GM12878 (cell line): Measurements from ENCODE around the gene MOXD1. TPM values are rescaled to one million over a fixed set of nuclear protein-coding genes. Genes with fewer than 3 reads are reported as not detected.

Source experiments
- ATAC-seq: fragments of 200-7000 bp; cut with Tn5 transposase; 3 replicates; pipeline ENCODE4 v1.9.1; 2020; ENCODE audit warnings: mild to moderate bottlenecking, moderate library complexity
- BruUV-seq: library from RNA; stranded (reverse); fragments of 400-500 nt; replicated peaks from 2 replicates; lab custom pipeline; 2021; lab: Mats Ljungman, UMichigan
- CTCF ChIA-PET: fragments of 300-600 bp; sonication (Branson Sonifier 250); formaldehyde crosslinking; extraction: SDS; loops from one replicate; lab custom pipeline; 2021; ENCODE audit warnings: inconsistent platforms; lab: Yijun Ruan, JAX
- POLR2A ChIA-PET: fragments of 350-600 bp; formaldehyde crosslinking; extraction: SDS; loops from one replicate; lab custom pipeline; 2021; ENCODE audit warnings: inconsistent platforms; lab: Charles Lee
- RAD21 ChIA-PET: fragments of 300-600 bp; sonication (Branson Sonifier 250); formaldehyde crosslinking; loops from one replicate; lab custom pipeline; 2023; ENCODE audit warnings: antibody characterized with exemption; ENCODE audit not compliant: unreplicated experiment; lab: Charles Lee
- SMC1A ChIA-PET: fragments of 300-600 bp; sonication (Branson Sonifier 250); formaldehyde crosslinking; loops from one replicate; lab custom pipeline; 2023; ENCODE audit not compliant: unreplicated experiment, uncharacterized antibody; lab: Charles Lee
- DNase-seq: peaks from one replicate; pipeline ENCODE4 v3.0.0-alpha.2; 2011; ENCODE audit warnings: low read depth, low spot score
- FAIRE-seq: peaks from 3 replicates; lab custom pipeline; 2011; peaks lifted over from hg19 to GRCh38; lab: Jason Lieb, UNC
- H2AFZ ChIP-seq: 2 replicates; pipeline ENCODE4 v1.6.0; 2011; ENCODE audit warnings: low read depth, low read length, control low read depth; ENCODE audit not compliant: control insufficient read depth
- H3K27ac ChIP-seq: 2 replicates; pipeline ENCODE4 v1.5.1; 2011; ENCODE audit warnings: control low read depth; ENCODE audit not compliant: control insufficient read depth, insufficient read depth
- H3K27me3 ChIP-seq, 2 experiments: replicated peaks in 1 of 2; 2 replicates each; pipeline versions ENCODE4 v1.6.0 to v1.6.1; 2011; ENCODE audit warnings: low read length in 1 of 2; ENCODE audit not compliant: control insufficient read depth in 2 of 2, insufficient read depth in 2 of 2
- H3K36me3 ChIP-seq, 2 experiments: 2 replicates each; pipeline ENCODE4 v1.5.1; 2011; ENCODE audit warnings: low read length in 1 of 2; ENCODE audit not compliant: control insufficient read depth in 2 of 2, insufficient read depth in 2 of 2
- H3K4me1 ChIP-seq: 2 replicates; pipeline ENCODE4 v1.6.1; 2011; ENCODE audit warnings: mild to moderate bottlenecking, low read length, moderate library complexity, mixed read lengths; ENCODE audit not compliant: control insufficient read depth, insufficient read depth
- H3K4me2 ChIP-seq: 2 replicates; pipeline ENCODE4 v1.6.0; 2011; ENCODE audit warnings: control low read depth; ENCODE audit not compliant: control insufficient read depth, insufficient read depth
- H3K4me3 ChIP-seq: fragments of 200-600 bp; sonication (generic); 2 replicates; pipeline ENCODE4 v1.5.1; 2016
- H3K79me2 ChIP-seq: 2 replicates; pipeline ENCODE4 v1.6.0; 2011; ENCODE audit warnings: low read length; ENCODE audit not compliant: control insufficient read depth, insufficient read depth
- H3K9ac ChIP-seq: 2 replicates; pipeline ENCODE4 v1.8.0; 2011; ENCODE audit warnings: low read length, control low read depth, mixed read lengths; ENCODE audit not compliant: control insufficient read depth, insufficient read depth
- H3K9me3 ChIP-seq: replicated peaks from 3 replicates; pipeline ENCODE4 v1.5.1; 2011; ENCODE audit warnings: mild to moderate bottlenecking, low read length; ENCODE audit not compliant: control insufficient read depth, insufficient read depth
- H4K20me1 ChIP-seq: 2 replicates; pipeline ENCODE4 v1.6.0; 2011; ENCODE audit not compliant: control insufficient read depth, insufficient read depth
- BACH1 ChIP-seq: fragments of 450-650 bp; IDR thresholded peaks from 2 replicates; pipeline ENCODE4 v1.6.1; 2017; ENCODE audit warnings: mild to moderate bottlenecking, borderline replicate concordance
- BCLAF1 ChIP-seq: fragments of 450-650 bp; IDR thresholded peaks from 2 replicates; pipeline ENCODE4 v1.6.1; 2017; ENCODE audit warnings: antibody characterized with exemption, mild to moderate bottlenecking, moderate library complexity
- CEBPB ChIP-seq, 2 experiments: fragments of 150-350 bp in 1 of 2; IDR thresholded peaks; 2 replicates each; pipeline ENCODE4 v1.6.1; 2012 to 2014; ENCODE audit warnings: low read depth in 2 of 2, low read length in 2 of 2, borderline replicate concordance in 1 of 2, inconsistent platforms in 1 of 2
- CREB1 ChIP-seq: IDR thresholded peaks from 2 replicates; pipeline ENCODE4 v1.6.1; 2012; ENCODE audit warnings: low read depth, mild to moderate bottlenecking, inconsistent platforms
- DPF2 ChIP-seq: fragments of 450-650 bp; IDR thresholded peaks from 2 replicates; pipeline ENCODE4 v1.6.1; 2017; ENCODE audit warnings: mild to moderate bottlenecking
- EZH2 ChIP-seq: IDR thresholded peaks from 2 replicates; pipeline ENCODE4 v1.6.1; 2012; ENCODE audit warnings: low read depth, mild to moderate bottlenecking, control low read depth, inconsistent platforms, low read length, borderline replicate concordance; ENCODE audit not compliant: control insufficient read depth
- FOS ChIP-seq: IDR thresholded peaks from 3 replicates; pipeline ENCODE4 v1.6.1; 2011; ENCODE audit warnings: borderline replicate concordance; ENCODE audit not compliant: insufficient read length; ENCODE audit errors: extremely low read depth
- MTA2 ChIP-seq: fragments of 450-650 bp; IDR thresholded peaks from 2 replicates; pipeline ENCODE4 v1.6.1; 2016; ENCODE audit warnings: low read depth, mild to moderate bottlenecking, moderate library complexity
- MTA3 ChIP-seq: IDR thresholded peaks from 2 replicates; pipeline ENCODE4 v1.6.1; 2012; ENCODE audit warnings: low read length, inconsistent platforms, borderline replicate concordance
- RAD51 ChIP-seq: fragments of 450-650 bp; IDR thresholded peaks from 2 replicates; pipeline ENCODE4 v1.6.1; 2016; ENCODE audit warnings: moderate library complexity, mild to moderate bottlenecking, inconsistent platforms
- STAT3 ChIP-seq: IDR thresholded peaks from 2 replicates; pipeline ENCODE4 v1.6.1; 2011; ENCODE audit warnings: low read depth, low read length, improper control_type of control experiment
- USF1 ChIP-seq: IDR thresholded peaks from 2 replicates; pipeline ENCODE4 v1.6.1; 2011; ENCODE audit warnings: borderline replicate concordance, low read depth, mild to moderate bottlenecking, moderate library complexity, mixed read lengths, low read length; ENCODE audit not compliant: insufficient read depth; ENCODE audit errors: extremely low read length
- WGBS: methylation state at CpG from one replicate; pipeline ENCODE4 v1.1.6; 2016; ENCODE audit warnings: low lambda C conversion rate; ENCODE audit not compliant: insufficient replicate concordance, insufficient coverage; ENCODE audit errors: missing lambda C conversion rate; 5-methylcytosine and 5-hydroxymethylcytosine counted together
- in situ Hi-C: fragments of 300-500 bp; cut with MboI; formaldehyde crosslinking; loops from 9 replicates; pipeline ENCODE4 v1.14.3; 2018; ENCODE audit warnings: mixed read lengths
- intact Hi-C: fragments of 100-400 bp; cut with micrococcal nuclease; formaldehyde crosslinking; loops from one replicate; pipeline ENCODE4 v1.14.2; 2022; ENCODE audit not compliant: unreplicated experiment
- polyA plus RNA-seq, 11 experiments: library from polyadenylated mRNA; depleted of rRNA in 4 of 11; unstranded in 6 of 11; stranded (reverse) in 5 of 11; fragments of >200 nt; fragmentation: Nextera tagmentation in 4 of 11; fragmentation: Illumina TruSeq in 1 of 11; extraction: Ambion mirVana in 4 of 11; extraction: Trizol in 1 of 11; gene quantifications; 1 replicate in 1 of 11; 2 replicates in 10 of 11; pipeline versions ENCODE4 v1.2.1 to v1.2.3, GENCODE V29; 2011 to 2016; ENCODE audit warnings: inconsistent platforms in 2 of 11, missing spikeins in 2 of 11, low read depth in 1 of 11
- total RNA-seq, 4 experiments: library from RNA; depleted of rRNA in 3 of 4; stranded (reverse); fragments of >200 nt in 3 of 4; fragmentation: Illumina TruSeq in 1 of 4; extraction: Trizol in 1 of 4; gene quantifications; 2 replicates each; pipeline versions ENCODE4 v1.2.1 to v1.2.3, GENCODE V29; 2013 to 2021

Gene MOXD1
- total and polyA plus RNA-seq, 10 of the 15 experiments (the other 5 are each of a cell fraction or from before 2014, with no cell fraction given), result 0.03 to 2.1 (median 0.64) TPM

GRCh38 chr6:132257561-132257960 lies 143.7 kb downstream of the MOXD1 start:
- CTCF ChIA-PET, result interaction anchor here (0.9 to 2.4 kb wide), 3 partner anchors 9 to 227 kb away, joined by 3 to 9 read pairs (median 3); no protein-coding TSS in a partner anchor
- no peak overlapping the region for H3K4me3 ChIP-seq
- H3K36me3 ChIP-seq, result no peaks in the 10 kb centered on the region
- SMC1A ChIA-PET, result interaction anchor here (1.4 kb wide), 1 partner anchor 22 kb away, joined by 6 read pairs; no protein-coding TSS in a partner anchor
- H2AFZ ChIP-seq, result no peak overlapping the region
- no peak overlapping the region for H3K27ac ChIP-seq
- H3K4me1 ChIP-seq, result no peaks in the 10 kb centered on the region
- no peaks in the 10 kb centered on the region for H4K20me1 ChIP-seq
- ATAC-seq (no peak), DNase-seq (no peak), FAIRE-seq (no peak)
- RAD21 ChIA-PET, result no interaction called here
- in situ Hi-C loops, result no loop called here
- no TSS peak for BruUV-seq
- POLR2A ChIA-PET, result no interaction called here
- TF ChIP-seq MTA3 (no peak), EZH2 (no peak), CREB1 (no peak)
- intact Hi-C loops, result no loop called here
- no peaks in the 10 kb centered on the region for H3K9me3 ChIP-seq
- no peaks in the 10 kb centered on the region for H3K79me2 ChIP-seq
- WGBS, result 94% methylated on average over 1 of the region's 1 CpG
- H3K9ac ChIP-seq, result no peak overlapping the region
- no peak overlapping the region for H3K4me2 ChIP-seq
- H3K27me3 ChIP-seq, result no peaks in the 10 kb centered on the region; a peak in 1 of 4 replicates

- Histone ChIP-seq H3K79me2 (no peaks in the 10 kb centered on the region), H3K9me3 (no peaks in the 10 kb centered on the region; the same call in 2 of the 3 replicates), H3K9ac (no peak overlapping the region), H4K20me1 (no peaks in the 10 kb centered on the region), H3K36me3 (no peaks in the 10 kb centered on the region), H3K4me1 (no peaks in the 10 kb centered on the region), H2AFZ (no peak overlapping the region), H3K27ac (no peak overlapping the region), H3K4me3 (no peak overlapping the region), H3K4me2 (no peak overlapping the region), H3K27me3 (no peaks in the 10 kb centered on the region; a peak in 1 of 4 replicates)
- POLR2A ChIA-PET, result no interaction called here
- 28% methylated on average over 1 of the region's 1 CpG for WGBS
- ATAC-seq (no peak), FAIRE-seq (no peak), DNase-seq (no peak)
- in situ Hi-C loops (no loop called here), intact Hi-C loops (no loop called here)
- RAD21 ChIA-PET, result no interaction called here
- TF ChIP-seq CEBPB (IDR thresholded peaks at IDR 0.05; ENCODE audit: borderline replicate concordance in 1 of 2, low read depth in 2 of 2, low read length in 2 of 2) (no peak), FOS (no peak), USF1 (no peak), DPF2 (no peak), BCLAF1 (no peak), BACH1 (no peak), CREB1 (no peak), MTA2 (no peak), RAD51 (no peak), STAT3 (no peak)
- CTCF ChIA-PET, result interaction anchor here (2.4 kb wide), 1 partner anchor 23 kb away, joined by 9 read pairs; no protein-coding TSS in a partner anchor
- BruUV-seq, result no TSS peak
- SMC1A ChIA-PET, result no interaction called here
Measured at GRCh38 chr6:132256457-132256856, 144.8 kb downstream of the MOXD1 start.
